Stimulated activated CD4-positive, alpha-beta T cell treated with anti-CD3 and anti-CD28 coated beads, Interleukin-4, amount 100 ng/mL, for 1 hour (primary cell): ENCODE results near the gene PIBF1.
"Not testable (repeated sequence)": the region's sequence is repeated elsewhere in the genome, so short reads cannot be mapped to it uniquely, and the experiment has no call there.

ENCODE experiments used
- DNase-seq: peaks from one replicate; pipeline ENCODE4 v3.0.0-alpha.2; 2020

Gene PIBF1

GRCh38 chr13:72781451-72782439, at the start of gene PIBF1, which contains the start of gene DIS3:
PIBF1 (plus strand) TSS chr13:72782133; CDS start chr13:72783470, 1,337 bp downstream.
DIS3 (minus strand) TSS chr13:72781900; CDS start chr13:72781832, 68 bp downstream.
- DNase-seq, result peak; percentile 96

- DNase-seq, result no peak
Observed at GRCh38 chr13:72737033-72737432, 44.9 kb upstream of the PIBF1 start.

GRCh38 chr13:72740015-72740414, 41.9 kb upstream of the PIBF1 start:
- no peak for DNase-seq

- no peak for DNase-seq
Observed at GRCh38 chr13:72745260-72745659, 36.7 kb upstream of the PIBF1 start.

GRCh38 chr13:72751220-72751619, 30.7 kb upstream of the PIBF1 start:
- no peak for DNase-seq

GRCh38 chr13:72754111-72754510, 27.8 kb upstream of the PIBF1 start:
- DNase-seq, result no peak

- DNase-seq, result no peak
Observed at GRCh38 chr13:72757792-72758535, 24.0 kb upstream of the PIBF1 start.

- no peak for DNase-seq
Observed at GRCh38 chr13:72760189-72760588, 21.7 kb upstream of the PIBF1 start.

- DNase-seq, result no peak
Observed at GRCh38 chr13:72763411-72763810, 18.5 kb upstream of the PIBF1 start.

- DNase-seq, result no peak
Observed at GRCh38 chr13:72774019-72774418, 7.9 kb upstream of the PIBF1 start.

- DNase-seq, result no peak
Observed at GRCh38 chr13:72782717-72783116, 784 bp downstream of the PIBF1 start.

- DNase-seq, result not testable (repeated sequence)
Observed at GRCh38 chr13:72784679-72785078, 2.7 kb downstream of the PIBF1 start.

- DNase-seq, result no peak
Observed at GRCh38 chr13:72788831-72789230, 6.9 kb downstream of the PIBF1 start.

- no peak for DNase-seq
Observed at GRCh38 chr13:72792640-72793039, 10.7 kb downstream of the PIBF1 start.

- DNase-seq, result no peak
Observed at GRCh38 chr13:72798817-72799216, 16.9 kb downstream of the PIBF1 start.

- no peak for DNase-seq
Observed at GRCh38 chr13:72804301-72804700, 22.4 kb downstream of the PIBF1 start.

GRCh38 chr13:72805676-72806346, 23.9 kb downstream of the PIBF1 start:
- no peak for DNase-seq

- not testable (repeated sequence) for DNase-seq
Observed at GRCh38 chr13:72806514-72806913, 24.6 kb downstream of the PIBF1 start.

- DNase-seq, result no peak
Observed at GRCh38 chr13:72808917-72809500, 27.1 kb downstream of the PIBF1 start.

- DNase-seq, result no peak
Observed at GRCh38 chr13:72820156-72820897, 38.4 kb downstream of the PIBF1 start.

GRCh38 chr13:72820898-72821279, 39.0 kb downstream of the PIBF1 start:
- no peak for DNase-seq

- no peak for DNase-seq
Observed at GRCh38 chr13:72823081-72823480, 41.1 kb downstream of the PIBF1 start.
